ENCODE results near the gene TAF4B.

DNA sequence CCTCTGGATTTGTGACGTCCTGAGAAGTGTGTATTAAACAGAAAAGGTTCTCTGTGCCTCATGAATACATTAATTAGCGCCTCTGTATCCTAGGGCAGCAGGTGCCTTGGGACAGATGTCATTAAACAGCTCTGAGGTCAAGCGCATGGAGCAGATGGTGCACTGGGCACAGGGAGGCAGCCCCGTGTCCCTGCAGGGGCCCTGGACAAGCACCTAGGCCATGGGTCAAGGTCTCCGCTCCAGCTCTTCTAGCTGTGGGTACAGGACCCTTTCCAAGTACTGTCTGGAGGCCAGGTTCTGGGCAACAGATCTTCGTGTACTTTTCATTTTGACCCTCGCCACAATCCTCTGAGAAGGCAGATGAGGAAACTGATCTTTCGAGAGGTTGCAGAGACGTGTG, 195.7 kb downstream of the TAF4B start:
- TF ChIP-seq GTF2F1 (IDR thresholded peaks at IDR 0.05; ENCODE audit: low read depth, low read length) = no peak
- no peak for TF ChIP-seq ZNF639 (CRISPR knock-in tag; conservative IDR thresholded peaks at IDR 0.05 in 1 of 2, IDR thresholded peaks at IDR 0.05 in 1 of 2)
